OCI-LY7 (cell line): ENCODE data around the gene S100B. TPM values are rescaled to one million over a fixed set of nuclear protein-coding genes. Genes with fewer than 3 reads are reported as not detected.

ENCODE experiments used
- BruUV-seq: library from RNA; stranded (reverse); fragments of 400-500 nt; replicated peaks from 2 replicates; lab custom pipeline; 2021; lab: Mats Ljungman, UMichigan
- CTCF ChIA-PET: fragments of 300-600 bp; sonication (Branson Sonifier 250); formaldehyde crosslinking; loops from one replicate; lab custom pipeline; 2022; ENCODE audit warnings: antibody characterized with exemption; ENCODE audit not compliant: unreplicated experiment; lab: Charles Lee
- POLR2A ChIA-PET: fragments of 300-600 bp; sonication (Branson Sonifier 250); formaldehyde crosslinking; loops from one replicate; lab custom pipeline; 2022; ENCODE audit warnings: antibody characterized with exemption; lab: Charles Lee
- DNase-seq: peaks from one replicate; pipeline ENCODE4 v3.0.0-alpha.2; 2015; ENCODE audit warnings: low spot score
- H2AFZ ChIP-seq: fragments of 200-600 bp; sonication (generic), shearing (Covaris generic); 2 replicates; pipeline ENCODE4 v1.6.1; 2014; ENCODE audit warnings: mild to moderate bottlenecking, antibody characterized with exemption, low read length, moderate library complexity
- H3K27ac ChIP-seq: fragments of 200-600 bp; sonication (generic); 2 replicates; pipeline ENCODE4 v1.5.1; 2014; ENCODE audit warnings: mixed run types, low read depth, mild to moderate bottlenecking, moderate library complexity, low read length, inconsistent platforms; ENCODE audit not compliant: poor library complexity, severe bottlenecking
- H3K36me3 ChIP-seq: fragments of 200-600 bp; sonication (generic); 2 replicates; pipeline ENCODE4 v1.6.1; 2014; ENCODE audit warnings: mild to moderate bottlenecking, antibody characterized with exemption, low read length, moderate library complexity, mixed read lengths; ENCODE audit not compliant: insufficient read depth
- H3K4me1 ChIP-seq: fragments of 200-600 bp; sonication (generic); 2 replicates; pipeline ENCODE4 v1.5.1; 2014; ENCODE audit warnings: mild to moderate bottlenecking, low read length; ENCODE audit not compliant: insufficient read depth, poor library complexity, severe bottlenecking
- H3K4me2 ChIP-seq: fragments of 200-600 bp; sonication (generic); 2 replicates; pipeline ENCODE4 v1.6.1; 2014; ENCODE audit warnings: mild to moderate bottlenecking, low read length
- H3K4me3 ChIP-seq: fragments of 200-600 bp; sonication (generic); 2 replicates; pipeline ENCODE4 v1.5.1; 2014; ENCODE audit warnings: mild to moderate bottlenecking, low read depth, low read length; ENCODE audit not compliant: poor library complexity, severe bottlenecking
- H3K79me2 ChIP-seq: fragments of 200-600 bp; sonication (generic); 2 replicates; pipeline ENCODE4 v1.6.1; 2016; ENCODE audit warnings: low read depth, mild to moderate bottlenecking, low read length, moderate library complexity, mixed read lengths; ENCODE audit not compliant: insufficient read depth
- H3K9me2 ChIP-seq: fragments of 200-600 bp; sonication (generic); 2 replicates; pipeline ENCODE4 v1.6.1; 2016; ENCODE audit warnings: mild to moderate bottlenecking, low read length, mixed read lengths; ENCODE audit not compliant: insufficient read depth
- H3K9me3 ChIP-seq: fragments of 200-600 bp; sonication (generic); 2 replicates; pipeline ENCODE4 v1.6.1; 2014; ENCODE audit warnings: mild to moderate bottlenecking, mixed run types, low read length, mixed read lengths
- H4K20me1 ChIP-seq: fragments of 200-600 bp; sonication (generic); 2 replicates; pipeline ENCODE4 v1.6.1; 2014; ENCODE audit warnings: mild to moderate bottlenecking, antibody characterized with exemption, low read length, moderate library complexity, mixed read lengths; ENCODE audit not compliant: insufficient read depth
- EZH2phosphoT487 ChIP-seq: fragments of 200-600 bp; sonication (generic); IDR thresholded peaks from 2 replicates; pipeline ENCODE4 v1.6.1; 2018; ENCODE audit warnings: low read depth, borderline replicate concordance, mild to moderate bottlenecking, mixed run types, antibody characterized with exemption, low read length, moderate library complexity, mixed read lengths
- intact Hi-C: fragments of 100-400 bp; cut with micrococcal nuclease; formaldehyde crosslinking; loops from one replicate; pipeline ENCODE4 v1.10.0; 2022; ENCODE audit not compliant: unreplicated experiment
- total RNA-seq, 2 experiments: library from RNA; depleted of rRNA in 1 of 2; stranded (reverse); fragments of >200 nt in 1 of 2; shearing (Covaris generic) in 1 of 2; gene quantifications; 2 replicates each; pipeline ENCODE4 v1.2.3, GENCODE V29; 2014 to 2022
- TF ChIP-seq, protein P1 (sequence below): fragments of 200-600 bp; sonication (generic); conservative IDR thresholded peaks from 2 replicates; pipeline ENCODE4 v1.5.1; 2014; ENCODE audit warnings: mild to moderate bottlenecking, antibody characterized with exemption, low read length, moderate library complexity, mixed read lengths

The S100B gene
- total RNA-seq, 2 experiments from 2014 or later, result not detected

DNA sequence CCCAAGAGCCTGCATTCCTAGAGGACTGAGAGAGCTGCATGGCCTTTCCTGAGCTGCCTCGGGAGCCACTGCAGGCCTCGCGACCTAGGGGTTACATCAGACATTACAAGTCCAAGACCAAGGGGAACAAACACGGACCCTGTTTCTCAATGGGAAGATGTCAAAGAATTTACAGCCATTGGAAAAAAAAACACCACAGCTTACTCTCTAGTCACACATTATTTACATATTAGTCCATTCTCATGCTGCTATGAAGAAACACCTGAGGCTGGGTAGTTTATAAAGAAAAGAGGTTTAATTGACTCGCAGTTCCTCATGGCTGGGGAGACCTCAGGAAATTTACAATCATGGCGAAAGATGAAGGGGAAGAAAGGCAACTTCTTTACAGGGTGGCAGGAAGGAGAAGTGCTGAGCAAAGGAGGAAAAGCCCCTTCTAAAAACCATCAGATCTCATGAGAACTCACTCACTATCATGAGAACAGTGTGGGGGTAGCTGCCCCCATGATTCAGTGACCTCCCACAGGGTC is 22.2 kb upstream of the S100B start:
- no TSS peak for BruUV-seq
- Histone ChIP-seq H3K36me3 (no peaks in the 10 kb centered on the region), H3K4me1 (no peaks in the 10 kb centered on the region), H3K27ac (no peak overlapping the region), H2AFZ (no peak overlapping the region), H3K4me3 (no peak overlapping the region), H4K20me1 (no peaks in the 10 kb centered on the region), H3K79me2 (no peaks in the 10 kb centered on the region), H3K4me2 (no peak overlapping the region), H3K9me2 (no peaks in the 10 kb centered on the region), H3K9me3 (peaks cover 12% of the 10 kb centered on the region)
- POLR2A ChIA-PET, result no interaction called here
- CTCF ChIA-PET, result no interaction called here
- DNase-seq, result no peak
- intact Hi-C loops, result no loop called here
- TF ChIP-seq, protein P1, sequence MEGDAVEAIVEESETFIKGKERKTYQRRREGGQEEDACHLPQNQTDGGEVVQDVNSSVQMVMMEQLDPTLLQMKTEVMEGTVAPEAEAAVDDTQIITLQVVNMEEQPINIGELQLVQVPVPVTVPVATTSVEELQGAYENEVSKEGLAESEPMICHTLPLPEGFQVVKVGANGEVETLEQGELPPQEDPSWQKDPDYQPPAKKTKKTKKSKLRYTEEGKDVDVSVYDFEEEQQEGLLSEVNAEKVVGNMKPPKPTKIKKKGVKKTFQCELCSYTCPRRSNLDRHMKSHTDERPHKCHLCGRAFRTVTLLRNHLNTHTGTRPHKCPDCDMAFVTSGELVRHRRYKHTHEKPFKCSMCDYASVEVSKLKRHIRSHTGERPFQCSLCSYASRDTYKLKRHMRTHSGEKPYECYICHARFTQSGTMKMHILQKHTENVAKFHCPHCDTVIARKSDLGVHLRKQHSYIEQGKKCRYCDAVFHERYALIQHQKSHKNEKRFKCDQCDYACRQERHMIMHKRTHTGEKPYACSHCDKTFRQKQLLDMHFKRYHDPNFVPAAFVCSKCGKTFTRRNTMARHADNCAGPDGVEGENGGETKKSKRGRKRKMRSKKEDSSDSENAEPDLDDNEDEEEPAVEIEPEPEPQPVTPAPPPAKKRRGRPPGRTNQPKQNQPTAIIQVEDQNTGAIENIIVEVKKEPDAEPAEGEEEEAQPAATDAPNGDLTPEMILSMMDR, result no peak
- TF ChIP-seq EZH2phosphoT487, result no peak

DNA sequence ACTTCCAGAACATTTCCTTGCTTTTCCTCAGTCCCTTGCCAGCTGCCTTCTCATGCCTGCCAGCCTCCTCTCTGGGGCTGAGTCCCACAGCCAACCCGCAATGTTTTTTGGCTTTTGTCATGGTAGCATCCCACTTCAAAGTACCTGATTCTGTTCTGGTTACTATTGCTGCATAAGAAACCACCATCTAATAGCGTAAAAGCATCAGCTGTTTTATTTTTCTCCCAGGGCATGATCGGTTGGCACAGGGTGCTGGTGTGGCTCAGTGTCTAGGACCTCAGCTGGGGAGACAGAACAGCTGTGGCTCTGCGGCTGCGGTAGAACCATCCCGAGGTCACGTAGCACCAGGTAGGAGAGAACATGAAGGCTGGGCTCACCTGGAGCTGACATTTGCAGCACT is 21.7 kb upstream of the S100B start:
- intact Hi-C loops, result no loop called here
- H3K9me3 ChIP-seq, result peaks cover 12% of the 10 kb centered on the region
- DNase-seq, result no peak
- no peaks in the 10 kb centered on the region for H3K36me3 ChIP-seq
- TF ChIP-seq, protein P1, result no peak
- no peak for TF ChIP-seq EZH2phosphoT487
- POLR2A ChIA-PET, result no interaction called here
- H3K9me2 ChIP-seq, result no peaks in the 10 kb centered on the region
- no peak overlapping the region for H2AFZ ChIP-seq
- no peaks in the 10 kb centered on the region for H4K20me1 ChIP-seq
- CTCF ChIA-PET, result no interaction called here
- no peaks in the 10 kb centered on the region for H3K4me1 ChIP-seq
- BruUV-seq, result no TSS peak
- H3K4me2 ChIP-seq, result no peak overlapping the region
- no peak overlapping the region for H3K4me3 ChIP-seq
- H3K79me2 ChIP-seq, result no peaks in the 10 kb centered on the region
- H3K27ac ChIP-seq, result no peak overlapping the region

DNA sequence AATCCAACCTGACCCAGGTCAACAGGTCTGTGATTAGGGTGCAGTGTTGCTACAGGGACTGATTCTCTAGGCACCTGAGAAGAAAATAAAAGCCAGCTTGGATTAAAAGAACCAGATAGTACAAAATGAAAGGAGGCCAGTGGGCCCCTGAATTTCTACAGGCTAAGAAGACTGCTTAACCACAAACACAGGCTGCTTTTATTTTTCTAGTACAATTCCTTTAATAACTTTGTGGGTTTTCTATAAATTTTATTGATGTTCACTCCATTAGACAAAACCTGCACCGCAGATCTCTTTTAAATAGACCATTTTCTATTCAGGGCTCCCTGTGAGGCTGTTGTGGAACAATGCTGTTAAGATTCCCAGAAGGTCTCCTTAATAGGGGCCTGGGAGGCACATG is 20.9 kb upstream of the S100B start:
- H3K4me2 ChIP-seq, result no peak overlapping the region
- H4K20me1 ChIP-seq, result no peaks in the 10 kb centered on the region
- peaks cover 12% of the 10 kb centered on the region for H3K9me3 ChIP-seq
- no peaks in the 10 kb centered on the region for H3K79me2 ChIP-seq
- ChIA-PET CTCF (no interaction called here), POLR2A (no interaction called here)
- no peaks in the 10 kb centered on the region for H3K36me3 ChIP-seq
- H2AFZ ChIP-seq, result no peak overlapping the region
- intact Hi-C loops, result no loop called here
- no peaks in the 10 kb centered on the region for H3K4me1 ChIP-seq
- no peak for DNase-seq
- no peak overlapping the region for H3K4me3 ChIP-seq
- no peak overlapping the region for H3K27ac ChIP-seq
- no TSS peak for BruUV-seq
- no peak for TF ChIP-seq EZH2phosphoT487
- TF ChIP-seq, protein P1, result no peak
- H3K9me2 ChIP-seq, result no peaks in the 10 kb centered on the region
